ENCODE measurements around the gene XRCC5.

DNA sequence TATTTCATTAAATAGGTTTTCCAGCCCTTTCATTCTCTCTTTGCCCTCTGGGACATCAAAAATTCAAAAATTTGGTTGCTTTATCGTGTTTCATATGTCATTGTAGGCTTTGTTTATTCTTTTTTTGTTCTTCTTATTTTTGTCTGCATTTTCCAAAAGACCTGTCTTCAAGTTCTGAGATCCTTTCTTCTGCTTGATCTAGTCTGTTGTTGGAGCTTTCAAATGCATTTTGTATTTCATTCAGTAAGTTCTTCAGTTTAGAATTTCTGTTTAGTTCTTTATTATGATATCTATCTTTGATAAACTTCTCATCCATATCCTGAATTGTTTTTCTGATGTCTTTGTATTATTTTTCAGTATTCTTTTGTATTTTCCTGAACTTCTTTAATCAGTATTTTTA, 123.6 kb downstream of the XRCC5 start:
- TF ChIP-seq CTCF (IDR thresholded peaks at IDR 0.05) (no peak), EZH2 (IDR thresholded peaks at IDR 0.05; ENCODE audit: borderline replicate concordance, insufficient read depth, low read depth, low read length, poor library complexity, severe bottlenecking) (no peak)
